HG02840 (cell line): Measurements from ENCODE around the gene ZC3H14.
"Not testable (repeated sequence)": the region's sequence is repeated elsewhere in the genome, so short reads cannot be mapped to it uniquely, and the experiment has no call there.

Experiments used
- ATAC-seq: cut with Tn5 transposase; IDR thresholded peaks from one replicate; pipeline ENCODE4 v1.9.1; 2021; ENCODE audit warnings: mild to moderate bottlenecking, moderate library complexity, moderate number of reproducible peaks; ENCODE audit not compliant: unreplicated experiment, low FRiP score

ZC3H14 gene

GRCh38 chr14:88562831-88563686, at the start of gene ZC3H14:
Gene ZC3H14 (plus strand): TSS chr14:88563037. CDS start chr14:88563134, 97 bp downstream.
- peak; percentile 96 for ATAC-seq

GRCh38 chr14:88515499-88516221, 47.2 kb upstream of the ZC3H14 start:
- no peak for ATAC-seq

GRCh38 chr14:88516861-88517357, 45.9 kb upstream of the ZC3H14 start:
- ATAC-seq: no peak

- no peak for ATAC-seq
These were observed 44.0 kb upstream of the ZC3H14 start for GRCh38 chr14:88518592-88519512.

- ATAC-seq: no peak
These were observed 42.9 kb upstream of the ZC3H14 start for GRCh38 chr14:88519907-88520306.

- ATAC-seq: no peak
These were observed 41.0 kb upstream of the ZC3H14 start for GRCh38 chr14:88521818-88522217.

GRCh38 chr14:88522393-88522792, 40.4 kb upstream of the ZC3H14 start:
- ATAC-seq: no peak

GRCh38 chr14:88529889-88530288, 32.9 kb upstream of the ZC3H14 start:
- ATAC-seq: not testable (repeated sequence)

GRCh38 chr14:88533064-88533602, 29.7 kb upstream of the ZC3H14 start:
- no peak for ATAC-seq

- no peak for ATAC-seq
These were observed 27.7 kb upstream of the ZC3H14 start for GRCh38 chr14:88535149-88535548.

- no peak for ATAC-seq
These were observed 27.0 kb upstream of the ZC3H14 start for GRCh38 chr14:88535813-88536212.

- no peak for ATAC-seq
These were observed 21.5 kb upstream of the ZC3H14 start for GRCh38 chr14:88541324-88541723.

- no peak for ATAC-seq
These were observed 19.7 kb upstream of the ZC3H14 start for GRCh38 chr14:88542857-88543795.

GRCh38 chr14:88545256-88545655, 17.6 kb upstream of the ZC3H14 start:
- ATAC-seq: no peak

GRCh38 chr14:88546621-88547385, 16.0 kb upstream of the ZC3H14 start:
- no peak for ATAC-seq

GRCh38 chr14:88547386-88547780, 15.5 kb upstream of the ZC3H14 start:
- ATAC-seq: no peak

- ATAC-seq: no peak
These were observed 12.8 kb upstream of the ZC3H14 start for GRCh38 chr14:88550078-88550477.

GRCh38 chr14:88551094-88551870, 11.6 kb upstream of the ZC3H14 start:
- ATAC-seq: no peak
